ENCODE results near the gene HPSE2.

Gene HPSE2

GRCh38 chr10:98610301-98610700 is 625.4 kb downstream of the HPSE2 start:
- no peaks in the 10 kb centered on the region for H3K79me1 ChIP-seq (ENCODE audit: low read length)
- no peak overlapping the region for H3K18ac ChIP-seq (ENCODE audit: low read length)
- no peak overlapping the region for H2BK120ac ChIP-seq (ENCODE audit: low read depth, low read length)
- no peak overlapping the region for H2BK5ac ChIP-seq (ENCODE audit: low read length)
- no peak overlapping the region for H2AK5ac ChIP-seq (ENCODE audit: low read length)
- H3K9ac ChIP-seq (ENCODE audit: low read length): no peak overlapping the region
- no peak overlapping the region for H3K27ac ChIP-seq (ENCODE audit: low read depth, low read length)
- no peaks in the 10 kb centered on the region for H3K4me1 ChIP-seq (ENCODE audit: control insufficient read depth, low read depth, low read length)
- no CpG with 5 or more reads among the region's 1 CpG for WGBS (ENCODE audit: extremely low coverage, insufficient coverage, low lambda C conversion rate)
- H3K79me2 ChIP-seq (ENCODE audit: control insufficient read depth, insufficient read depth, low read length): no peaks in the 10 kb centered on the region
- H3K56ac ChIP-seq (ENCODE audit: low read length): no peak overlapping the region
- no peaks in the 10 kb centered on the region for H3K36me3 ChIP-seq (ENCODE audit: control insufficient read depth, insufficient read depth, low read length)
- H3K4ac ChIP-seq (ENCODE audit: low read depth, low read length): no peak overlapping the region
- H3K23ac ChIP-seq (ENCODE audit: low read length): no peak overlapping the region
- DNase-seq: no peak
- no peak overlapping the region for H2BK15ac ChIP-seq (replicated peaks; ENCODE audit: low read depth)
- H4K8ac ChIP-seq (ENCODE audit: low read depth, low read length): no peak overlapping the region
- no peak overlapping the region for H3K4me3 ChIP-seq (ENCODE audit: low read length)
- H3K27me3 ChIP-seq (ENCODE audit: insufficient read depth, low read length, poor library complexity): no peaks in the 10 kb centered on the region
- no peak overlapping the region for H4K5ac ChIP-seq (ENCODE audit: low read length)
- H3K4me2 ChIP-seq (ENCODE audit: low read length): no peak overlapping the region

GRCh38 chr10:98609265-98609664 is 626.4 kb downstream of the HPSE2 start:
- Histone ChIP-seq H3K4ac (ENCODE audit: low read depth, low read length) (no peak overlapping the region), H3K4me1 (ENCODE audit: control insufficient read depth, low read depth, low read length) (no peaks in the 10 kb centered on the region), H4K5ac (ENCODE audit: low read length) (no peak overlapping the region), H2BK15ac (replicated peaks; ENCODE audit: low read depth) (no peak overlapping the region), H3K27me3 (ENCODE audit: insufficient read depth, low read length, poor library complexity) (no peaks in the 10 kb centered on the region), H2BK120ac (ENCODE audit: low read depth, low read length) (no peak overlapping the region), H3K27ac (ENCODE audit: low read depth, low read length) (no peak overlapping the region), H2AK5ac (ENCODE audit: low read length) (no peak overlapping the region), H3K79me2 (ENCODE audit: control insufficient read depth, insufficient read depth, low read length) (no peaks in the 10 kb centered on the region), H3K4me3 (ENCODE audit: low read length) (no peak overlapping the region), H2BK5ac (ENCODE audit: low read length) (no peak overlapping the region), H3K18ac (ENCODE audit: low read length) (no peak overlapping the region), H3K4me2 (ENCODE audit: low read length) (no peak overlapping the region), H3K23ac (ENCODE audit: low read length) (no peak overlapping the region), H3K56ac (ENCODE audit: low read length) (no peak overlapping the region), H3K36me3 (ENCODE audit: control insufficient read depth, insufficient read depth, low read length) (no peaks in the 10 kb centered on the region), H3K79me1 (ENCODE audit: low read length) (no peaks in the 10 kb centered on the region), H3K9ac (ENCODE audit: low read length) (no peak overlapping the region), H4K8ac (ENCODE audit: low read depth, low read length) (no peak overlapping the region)
- no CpG with 5 or more reads among the region's 2 CpGs for WGBS (ENCODE audit: extremely low coverage, insufficient coverage, low lambda C conversion rate)
- DNase-seq: no peak

DNA sequence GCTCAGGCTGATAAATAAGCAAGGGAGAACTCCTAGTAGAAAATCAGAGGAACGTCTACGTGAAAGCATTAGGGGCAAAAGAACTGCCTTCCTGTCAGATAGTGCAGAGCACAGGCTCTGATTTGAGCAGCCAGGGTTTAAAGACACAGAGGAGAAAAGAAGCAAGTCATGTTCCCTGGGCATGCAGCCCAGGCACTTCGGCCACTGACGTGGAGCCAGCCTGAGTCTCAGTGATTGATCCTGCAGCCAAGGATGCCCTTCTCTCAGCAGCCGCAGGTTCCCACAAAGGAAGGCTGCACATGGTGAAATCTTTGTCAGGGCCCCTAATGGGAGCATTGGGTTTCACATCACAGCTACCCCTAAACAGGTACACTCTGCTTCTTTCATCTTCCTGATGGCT is 627.2 kb downstream of the HPSE2 start:
- H3K18ac ChIP-seq (ENCODE audit: low read length): no peak overlapping the region
- H4K5ac ChIP-seq (ENCODE audit: low read length): no peak overlapping the region
- no peak overlapping the region for H2BK5ac ChIP-seq (ENCODE audit: low read length)
- no peaks in the 10 kb centered on the region for H3K79me1 ChIP-seq (ENCODE audit: low read length)
- H3K4me1 ChIP-seq (ENCODE audit: control insufficient read depth, low read depth, low read length): no peaks in the 10 kb centered on the region
- H3K36me3 ChIP-seq (ENCODE audit: control insufficient read depth, insufficient read depth, low read length): no peaks in the 10 kb centered on the region
- H2BK15ac ChIP-seq (replicated peaks; ENCODE audit: low read depth): no peak overlapping the region
- H3K4ac ChIP-seq (ENCODE audit: low read depth, low read length): no peak overlapping the region
- H3K23ac ChIP-seq (ENCODE audit: low read length): no peak overlapping the region
- no peaks in the 10 kb centered on the region for H3K27me3 ChIP-seq (ENCODE audit: insufficient read depth, low read length, poor library complexity)
- H2BK120ac ChIP-seq (ENCODE audit: low read depth, low read length): no peak overlapping the region
- H4K8ac ChIP-seq (ENCODE audit: low read depth, low read length): no peak overlapping the region
- H3K4me2 ChIP-seq (ENCODE audit: low read length): no peak overlapping the region
- no CpG with 5 or more reads among the region's 5 CpGs for WGBS (ENCODE audit: extremely low coverage, insufficient coverage, low lambda C conversion rate)
- H3K27ac ChIP-seq (ENCODE audit: low read depth, low read length): no peak overlapping the region
- H3K56ac ChIP-seq (ENCODE audit: low read length): no peak overlapping the region
- H3K4me3 ChIP-seq (ENCODE audit: low read length): no peak overlapping the region
- no peaks in the 10 kb centered on the region for H3K79me2 ChIP-seq (ENCODE audit: control insufficient read depth, insufficient read depth, low read length)
- no peak for DNase-seq
- H2AK5ac ChIP-seq (ENCODE audit: low read length): no peak overlapping the region
- H3K9ac ChIP-seq (ENCODE audit: low read length): no peak overlapping the region

GRCh38 chr10:98602224-98602623 is 633.4 kb downstream of the HPSE2 start:
- no peak overlapping the region for H2AK5ac ChIP-seq (ENCODE audit: low read length)
- H2BK120ac ChIP-seq (ENCODE audit: low read depth, low read length): no peak overlapping the region
- no peak for DNase-seq
- H3K56ac ChIP-seq (ENCODE audit: low read length): peak overlapping the region; percentile 12
- no peak overlapping the region for H4K8ac ChIP-seq (ENCODE audit: low read depth, low read length)
- H3K36me3 ChIP-seq (ENCODE audit: control insufficient read depth, insufficient read depth, low read length): no peaks in the 10 kb centered on the region
- no peak overlapping the region for H2BK15ac ChIP-seq (replicated peaks; ENCODE audit: low read depth)
- H3K4me1 ChIP-seq (ENCODE audit: control insufficient read depth, low read depth, low read length): peaks cover 2% of the 10 kb centered on the region
- H3K4ac ChIP-seq (ENCODE audit: low read depth, low read length): no peak overlapping the region
- no peak overlapping the region for H3K4me2 ChIP-seq (ENCODE audit: low read length)
- no peak overlapping the region for H3K23ac ChIP-seq (ENCODE audit: low read length)
- no peak overlapping the region for H2BK5ac ChIP-seq (ENCODE audit: low read length)
- no peak overlapping the region for H3K4me3 ChIP-seq (ENCODE audit: low read length)
- H3K79me2 ChIP-seq (ENCODE audit: control insufficient read depth, insufficient read depth, low read length): no peaks in the 10 kb centered on the region
- no peaks in the 10 kb centered on the region for H3K79me1 ChIP-seq (ENCODE audit: low read length)
- no peaks in the 10 kb centered on the region for H3K27me3 ChIP-seq (ENCODE audit: insufficient read depth, low read length, poor library complexity)
- H3K18ac ChIP-seq (ENCODE audit: low read length): no peak overlapping the region
- no peak overlapping the region for H3K9ac ChIP-seq (ENCODE audit: low read length)
- H3K27ac ChIP-seq (ENCODE audit: low read depth, low read length): peak overlapping the region; percentile 12
- H4K5ac ChIP-seq (ENCODE audit: low read length): no peak overlapping the region

DNA sequence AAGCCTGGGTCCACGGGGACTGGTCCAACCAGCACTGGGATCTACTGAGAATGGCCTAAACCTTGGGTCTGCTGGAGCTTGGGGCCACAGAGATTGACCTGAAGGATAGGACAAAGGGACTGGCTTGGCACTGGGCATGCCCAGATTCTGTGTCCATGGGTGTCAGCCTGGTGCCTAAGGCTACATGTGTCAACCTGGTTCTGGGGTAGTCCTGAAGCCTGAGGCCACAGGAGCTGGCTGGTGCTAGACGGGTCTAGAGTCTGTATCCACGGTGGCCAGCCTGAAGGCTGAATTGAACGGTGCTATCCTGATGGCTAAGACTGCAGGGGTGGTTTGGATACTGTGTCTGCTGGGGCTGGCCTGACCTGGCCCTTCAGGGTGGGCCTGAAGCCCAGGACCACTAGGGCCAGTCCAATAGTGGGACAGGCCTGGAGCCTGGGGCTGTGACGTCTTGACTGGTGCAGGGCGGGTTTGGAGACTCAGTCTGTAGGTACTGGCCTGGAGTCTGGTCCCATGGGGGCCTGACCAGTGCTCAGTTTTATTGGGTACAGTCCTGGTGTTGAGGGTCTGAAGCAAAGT is 636.5 kb downstream of the HPSE2 start:
- DNase-seq: no peak
- Histone ChIP-seq H3K79me1 (ENCODE audit: low read length) (no peaks in the 10 kb centered on the region), H3K27me3 (ENCODE audit: insufficient read depth, low read length, poor library complexity) (no peaks in the 10 kb centered on the region), H3K4me3 (ENCODE audit: low read length) (no peak overlapping the region), H2BK15ac (replicated peaks; ENCODE audit: low read depth) (no peak overlapping the region), H3K36me3 (ENCODE audit: control insufficient read depth, insufficient read depth, low read length) (no peaks in the 10 kb centered on the region), H2BK5ac (ENCODE audit: low read length) (no peak overlapping the region), H3K9ac (ENCODE audit: low read length) (no peak overlapping the region), H3K23ac (ENCODE audit: low read length) (no peak overlapping the region), H3K27ac (ENCODE audit: low read depth, low read length) (no peak overlapping the region), H3K56ac (ENCODE audit: low read length) (no peak overlapping the region), H4K5ac (ENCODE audit: low read length) (no peak overlapping the region), H3K4ac (ENCODE audit: low read depth, low read length) (no peak overlapping the region), H2BK120ac (ENCODE audit: low read depth, low read length) (no peak overlapping the region), H3K4me2 (ENCODE audit: low read length) (no peak overlapping the region), H3K18ac (ENCODE audit: low read length) (no peak overlapping the region), H2AK5ac (ENCODE audit: low read length) (no peak overlapping the region), H3K4me1 (ENCODE audit: control insufficient read depth, low read depth, low read length) (peaks cover 2% of the 10 kb centered on the region), H3K79me2 (ENCODE audit: control insufficient read depth, insufficient read depth, low read length) (no peaks in the 10 kb centered on the region), H4K8ac (ENCODE audit: low read depth, low read length) (no peak overlapping the region)
- no CpG with 5 or more reads among the region's 6 CpGs for WGBS (ENCODE audit: extremely low coverage, insufficient coverage, low lambda C conversion rate)

GRCh38 chr10:98596404-98596803 is 639.2 kb downstream of the HPSE2 start:
- no peak for DNase-seq

More at GRCh38 chr10:98596404-98596803, 639.2 kb downstream of the HPSE2 start:
- H3K79me1 ChIP-seq (ENCODE audit: low read length): no peaks in the 10 kb centered on the region
- no peak overlapping the region for H2AK5ac ChIP-seq (ENCODE audit: low read length)
- H3K4me2 ChIP-seq (ENCODE audit: low read length): no peak overlapping the region
- no peak overlapping the region for H3K4ac ChIP-seq (ENCODE audit: low read depth, low read length)
- H3K4me1 ChIP-seq (ENCODE audit: control insufficient read depth, low read depth, low read length): no peaks in the 10 kb centered on the region
- H3K9ac ChIP-seq (ENCODE audit: low read length): no peak overlapping the region
- no CpG with 5 or more reads among the region's 2 CpGs for WGBS (ENCODE audit: extremely low coverage, insufficient coverage, low lambda C conversion rate)
- H2BK5ac ChIP-seq (ENCODE audit: low read length): no peak overlapping the region
- no peak overlapping the region for H2BK120ac ChIP-seq (ENCODE audit: low read depth, low read length)
- H3K18ac ChIP-seq (ENCODE audit: low read length): no peak overlapping the region
- H3K27me3 ChIP-seq (ENCODE audit: insufficient read depth, low read length, poor library complexity): no peaks in the 10 kb centered on the region
- H3K79me2 ChIP-seq (ENCODE audit: control insufficient read depth, insufficient read depth, low read length): no peaks in the 10 kb centered on the region
- no peak overlapping the region for H3K27ac ChIP-seq (ENCODE audit: low read depth, low read length)
- H3K23ac ChIP-seq (ENCODE audit: low read length): no peak overlapping the region
- no peak overlapping the region for H3K56ac ChIP-seq (ENCODE audit: low read length)
- H3K36me3 ChIP-seq (ENCODE audit: control insufficient read depth, insufficient read depth, low read length): no peaks in the 10 kb centered on the region
- H2BK15ac ChIP-seq (replicated peaks; ENCODE audit: low read depth): no peak overlapping the region
- H4K5ac ChIP-seq (ENCODE audit: low read length): no peak overlapping the region
- H3K4me3 ChIP-seq (ENCODE audit: low read length): no peak overlapping the region
- H4K8ac ChIP-seq (ENCODE audit: low read depth, low read length): no peak overlapping the region

Data from mesendoderm (in vitro differentiated cells).